Kidney tubule cell (primary cell): ENCODE results near the gene NGLY1.
A peak's percentile ranks its signal among the peaks of the same experiment; 100 is the strongest.

Experiments
- DNase-seq: peaks from one replicate; pipeline ENCODE4 v3.0.0-alpha.2; 2018; ENCODE audit warnings: low spot score

NGLY1 gene

GRCh38 chr3:25782938-25783660, at the start of gene NGLY1:
NGLY1 (minus strand) TSS chr3:25783443; CDS start chr3:25783390, 53 bp downstream.
- peak; percentile 88 for DNase-seq

GRCh38 chr3:25831578-25831977, 48.3 kb upstream of the NGLY1 start:
- DNase-seq, result peak; percentile 55

GRCh38 chr3:25830373-25831280, 47.4 kb upstream of the NGLY1 start:
- DNase-seq, result no peak

- DNase-seq, result no peak
Observed at GRCh38 chr3:25826510-25826909, 43.3 kb upstream of the NGLY1 start.

GRCh38 chr3:25823314-25823713, 40.1 kb upstream of the NGLY1 start:
- DNase-seq, result no peak

GRCh38 chr3:25821746-25822573, 38.7 kb upstream of the NGLY1 start:
- peak; percentile 14 for DNase-seq

- no peak for DNase-seq
Observed at GRCh38 chr3:25820816-25821486, 37.7 kb upstream of the NGLY1 start.

GRCh38 chr3:25820366-25820765, 37.1 kb upstream of the NGLY1 start:
- DNase-seq, result peak; percentile 98

GRCh38 chr3:25818335-25818734, 35.1 kb upstream of the NGLY1 start:
- DNase-seq, result no peak

GRCh38 chr3:25817638-25818037, 34.4 kb upstream of the NGLY1 start:
- DNase-seq, result peak; percentile 25

- no peak for DNase-seq
Observed at GRCh38 chr3:25817107-25817506, 33.9 kb upstream of the NGLY1 start.

GRCh38 chr3:25812644-25813043, 29.4 kb upstream of the NGLY1 start:
- no peak for DNase-seq

GRCh38 chr3:25804676-25805075, 21.4 kb upstream of the NGLY1 start:
- DNase-seq, result no peak

- no peak for DNase-seq
Observed at GRCh38 chr3:25803833-25804232, 20.6 kb upstream of the NGLY1 start.

GRCh38 chr3:25801786-25802185, 18.5 kb upstream of the NGLY1 start:
- no peak for DNase-seq

- peak; percentile 95 for DNase-seq
Observed at GRCh38 chr3:25789596-25790556, 6.6 kb upstream of the NGLY1 start, which contains the start of gene OXSM. OXSM (plus strand) TSS chr3:25790090; CDS start chr3:25791021, 931 bp downstream.

GRCh38 chr3:25789209-25789595, 6.0 kb upstream of the NGLY1 start:
- no peak for DNase-seq

GRCh38 chr3:25787689-25788088, 4.4 kb upstream of the NGLY1 start:
- DNase-seq, result no peak

GRCh38 chr3:25785826-25786225, 2.6 kb upstream of the NGLY1 start:
- peak; percentile 60 for DNase-seq

GRCh38 chr3:25784971-25785370, 1.7 kb upstream of the NGLY1 start:
- no peak for DNase-seq
